GM13976 (cell line): ENCODE results near the gene LOXL1.

Experiments
- DNase-seq: peaks from one replicate; pipeline ENCODE4 v3.0.0; 2012; ENCODE audit warnings: low spot score
- CTCF ChIP-seq: IDR thresholded peaks from 2 replicates; pipeline ENCODE4 v1.5.1; 2012; ENCODE audit warnings: borderline replicate concordance, mild to moderate bottlenecking; ENCODE audit not compliant: insufficient read depth; ENCODE audit errors: extremely low read depth, missing control alignments, control extremely low read depth
- in situ Hi-C: fragments of 300-500 bp; cut with MboI; formaldehyde crosslinking; loops from one replicate; pipeline ENCODE4 v1.12.0; 2022; ENCODE audit warnings: low sequenced_read_pairs, mixed read lengths, inconsistent platforms; ENCODE audit not compliant: unreplicated experiment

Gene LOXL1

GRCh38 chr15:73901126-73901810, 25.0 kb upstream of the LOXL1 start:
- TF ChIP-seq CTCF = no peak
- in situ Hi-C loops = no loop called here
- no peak for DNase-seq

- in situ Hi-C loops = no loop called here
- no peak for TF ChIP-seq CTCF
- no peak for DNase-seq
Measured at GRCh38 chr15:73902121-73903020, 23.9 kb upstream of the LOXL1 start.

GRCh38 chr15:73904026-73904815, 22.0 kb upstream of the LOXL1 start:
- no peak for TF ChIP-seq CTCF
- no peak for DNase-seq
- in situ Hi-C loops = no loop called here

- in situ Hi-C loops = no loop called here
- no peak for TF ChIP-seq CTCF
- DNase-seq = no peak
Measured at GRCh38 chr15:73905225-73905827, 20.9 kb upstream of the LOXL1 start.

- no peak for TF ChIP-seq CTCF
- in situ Hi-C loops = no loop called here
- DNase-seq = no peak
Measured at GRCh38 chr15:73906346-73907034, 19.8 kb upstream of the LOXL1 start.
